HG03095 (cell line): ENCODE measurements around the gene ICE1.
"Not testable (repeated sequence)": the region's sequence is repeated elsewhere in the genome, so short reads cannot be mapped to it uniquely, and the experiment has no call there.

Experiments
- ATAC-seq: cut with Tn5 transposase; IDR thresholded peaks from one replicate; pipeline ENCODE4 v1.9.1; 2021; ENCODE audit warnings: moderate library complexity; ENCODE audit not compliant: unreplicated experiment

Gene ICE1

GRCh38 chr5:5487585-5488360, 65.3 kb downstream of the ICE1 start:
- no peak for ATAC-seq

- no peak for ATAC-seq
Observed at GRCh38 chr5:5490774-5491347, 68.4 kb downstream of the ICE1 start.

GRCh38 chr5:5492087-5492933, 69.8 kb downstream of the ICE1 start:
- ATAC-seq = no peak

GRCh38 chr5:5492934-5493271, 70.4 kb downstream of the ICE1 start:
- ATAC-seq = not testable (repeated sequence)

- ATAC-seq = peak; percentile 78
Observed at GRCh38 chr5:5494489-5495402, 72.3 kb downstream of the ICE1 start.

GRCh38 chr5:5497152-5497788, 74.8 kb downstream of the ICE1 start:
- no peak for ATAC-seq

DNA sequence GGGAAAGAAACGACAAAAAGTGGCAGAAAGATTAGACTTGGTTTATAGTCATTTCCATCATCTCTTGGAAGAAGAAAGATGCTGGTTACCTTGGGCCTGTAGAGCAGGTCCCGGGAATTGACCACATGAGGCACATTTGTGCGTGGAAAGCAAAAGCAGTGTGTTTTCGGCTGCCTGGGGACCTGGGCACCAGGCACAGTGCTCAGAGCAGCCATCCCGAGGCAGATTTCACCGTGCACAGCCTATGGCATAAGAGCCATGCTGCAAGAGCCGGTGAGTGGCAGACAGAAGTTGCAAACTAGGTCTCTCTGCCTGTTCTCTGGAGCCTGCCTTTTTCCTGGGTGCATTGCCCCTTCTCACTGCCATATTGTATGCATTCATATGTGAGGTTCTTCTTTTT, 77.0 kb downstream of the ICE1 start:
- no peak for ATAC-seq

GRCh38 chr5:5504325-5504724, 81.8 kb downstream of the ICE1 start:
- ATAC-seq = no peak

DNA sequence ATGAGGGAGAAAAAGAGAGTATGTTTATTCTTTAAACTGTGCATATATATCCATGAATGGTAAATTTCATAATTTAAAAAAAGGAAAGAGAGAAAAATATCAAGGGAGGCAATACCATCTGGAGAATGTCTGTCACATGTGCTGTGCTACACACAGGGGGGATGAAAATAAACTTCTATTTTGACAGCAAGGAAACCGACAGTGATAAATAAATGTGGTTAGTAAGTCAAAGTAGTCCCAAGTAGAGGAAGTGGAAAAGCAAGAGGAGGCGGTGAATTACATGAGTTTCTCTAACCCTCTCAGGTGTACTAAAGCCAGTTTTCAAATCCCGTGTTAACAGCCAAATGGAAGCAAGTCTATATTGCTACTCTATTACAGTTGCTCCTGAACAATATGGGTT, 83.3 kb downstream of the ICE1 start:
- ATAC-seq = no peak

DNA sequence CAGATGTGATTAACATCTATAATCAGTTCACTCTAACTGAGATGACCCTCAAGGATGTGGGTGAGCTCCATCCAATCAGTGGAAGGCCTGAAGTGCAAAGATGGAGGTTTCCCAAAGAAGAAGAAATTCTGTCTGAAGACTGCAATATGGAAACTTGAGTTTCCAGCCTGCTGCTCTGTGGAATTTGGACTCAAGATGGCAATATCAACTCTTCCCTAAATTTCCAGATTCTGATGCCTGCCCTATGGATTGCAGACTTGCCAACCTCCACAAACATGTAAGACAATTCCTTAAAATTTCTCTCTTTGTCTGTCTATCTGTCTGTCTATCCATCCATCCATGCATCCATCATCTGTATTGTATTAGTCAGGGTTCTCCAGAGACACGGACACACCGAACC, 85.9 kb downstream of the ICE1 start:
- ATAC-seq = no peak

GRCh38 chr5:5511904-5512416, 89.5 kb downstream of the ICE1 start:
- no peak for ATAC-seq

DNA sequence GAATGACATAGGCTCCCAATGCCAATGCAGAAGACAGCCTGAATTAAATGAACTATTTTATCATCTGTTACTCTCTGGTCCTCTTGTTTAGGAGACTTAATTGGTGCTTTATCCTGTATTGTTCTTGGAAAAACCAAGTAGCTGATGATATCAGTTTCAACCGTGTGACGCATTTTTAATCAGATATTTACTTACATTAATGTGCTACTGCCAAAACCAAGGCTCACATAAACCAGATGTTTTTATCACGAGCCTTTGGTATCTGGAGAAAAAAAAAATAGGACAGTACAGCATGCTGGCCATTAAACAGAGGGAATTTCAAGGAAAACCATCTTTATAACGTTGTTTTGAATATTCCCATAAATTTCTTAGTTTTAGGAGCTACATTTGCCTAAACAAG, 90.1 kb downstream of the ICE1 start:
- no peak for ATAC-seq

DNA sequence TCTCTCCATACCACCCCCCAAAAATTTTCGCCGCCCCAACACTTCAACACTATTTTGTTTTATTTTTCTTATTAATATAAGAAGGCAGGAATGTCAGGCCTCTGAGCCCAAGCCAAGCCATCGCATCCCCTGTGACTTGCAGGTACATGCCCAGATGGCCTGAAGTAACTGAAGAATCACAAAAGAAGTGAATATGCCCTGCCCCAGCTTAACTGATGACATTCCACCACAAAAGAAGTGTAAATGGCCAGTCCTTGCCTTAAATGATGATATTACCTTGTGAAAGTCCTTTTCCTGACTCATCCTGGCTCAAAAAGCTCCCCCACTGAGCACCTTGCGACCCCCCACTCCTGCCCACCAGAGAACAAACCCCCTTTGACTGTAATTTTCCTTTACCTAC, 98.1 kb downstream of the ICE1 start:
- ATAC-seq = not testable (repeated sequence)

GRCh38 chr5:5521029-5521428, 98.6 kb downstream of the ICE1 start:
- ATAC-seq = no peak

GRCh38 chr5:5521478-5521877, 99.0 kb downstream of the ICE1 start:
- no peak for ATAC-seq

- no peak for ATAC-seq
Observed at GRCh38 chr5:5522336-5522735, 99.9 kb downstream of the ICE1 start.

DNA sequence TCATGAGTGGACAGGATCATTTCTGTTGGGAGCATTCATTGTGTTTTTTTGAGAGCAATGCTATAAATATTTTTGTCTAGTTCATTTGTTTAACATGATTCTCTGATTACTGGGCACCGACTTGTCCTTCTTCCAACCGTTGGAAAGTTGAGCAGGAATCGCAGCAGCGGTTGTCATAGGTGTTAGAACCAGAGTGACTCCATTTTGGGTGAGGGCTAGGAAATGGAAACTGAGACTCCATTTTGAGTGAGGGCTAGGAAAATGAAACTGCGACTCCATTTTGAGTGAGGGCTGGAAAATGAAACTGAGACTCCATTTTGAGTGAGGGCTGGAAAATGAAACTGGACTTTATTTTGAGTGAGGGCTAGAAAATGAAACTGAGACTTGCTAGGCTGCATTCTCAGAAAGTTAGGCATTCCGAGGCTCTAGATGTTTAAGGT, 100.6 kb downstream of the ICE1 start:
- peak; percentile 91 for ATAC-seq

- no peak for ATAC-seq
Observed at GRCh38 chr5:5524327-5524726, 101.8 kb downstream of the ICE1 start.

DNA sequence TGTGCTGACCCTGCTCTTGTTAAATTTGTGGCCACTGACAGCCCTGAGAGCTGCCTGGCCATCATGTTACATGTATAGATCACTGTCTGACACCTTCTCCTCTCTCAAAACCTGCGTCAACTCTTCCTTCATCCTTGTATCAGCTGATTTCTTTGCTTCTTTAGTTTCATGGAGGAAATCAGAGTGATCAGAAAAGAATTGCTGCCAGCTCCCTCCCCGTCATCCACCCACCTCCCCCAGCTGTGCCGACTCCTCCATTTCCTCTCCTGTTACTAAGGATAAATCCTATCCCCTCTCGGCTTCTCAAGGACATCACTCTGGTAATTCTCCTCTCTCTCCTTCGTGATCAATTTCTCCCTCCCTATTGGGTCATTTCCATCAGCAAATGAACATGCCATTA, 108.9 kb downstream of the ICE1 start:
- no peak for ATAC-seq
